ENCODE measurements around the gene IL17C.

DNA sequence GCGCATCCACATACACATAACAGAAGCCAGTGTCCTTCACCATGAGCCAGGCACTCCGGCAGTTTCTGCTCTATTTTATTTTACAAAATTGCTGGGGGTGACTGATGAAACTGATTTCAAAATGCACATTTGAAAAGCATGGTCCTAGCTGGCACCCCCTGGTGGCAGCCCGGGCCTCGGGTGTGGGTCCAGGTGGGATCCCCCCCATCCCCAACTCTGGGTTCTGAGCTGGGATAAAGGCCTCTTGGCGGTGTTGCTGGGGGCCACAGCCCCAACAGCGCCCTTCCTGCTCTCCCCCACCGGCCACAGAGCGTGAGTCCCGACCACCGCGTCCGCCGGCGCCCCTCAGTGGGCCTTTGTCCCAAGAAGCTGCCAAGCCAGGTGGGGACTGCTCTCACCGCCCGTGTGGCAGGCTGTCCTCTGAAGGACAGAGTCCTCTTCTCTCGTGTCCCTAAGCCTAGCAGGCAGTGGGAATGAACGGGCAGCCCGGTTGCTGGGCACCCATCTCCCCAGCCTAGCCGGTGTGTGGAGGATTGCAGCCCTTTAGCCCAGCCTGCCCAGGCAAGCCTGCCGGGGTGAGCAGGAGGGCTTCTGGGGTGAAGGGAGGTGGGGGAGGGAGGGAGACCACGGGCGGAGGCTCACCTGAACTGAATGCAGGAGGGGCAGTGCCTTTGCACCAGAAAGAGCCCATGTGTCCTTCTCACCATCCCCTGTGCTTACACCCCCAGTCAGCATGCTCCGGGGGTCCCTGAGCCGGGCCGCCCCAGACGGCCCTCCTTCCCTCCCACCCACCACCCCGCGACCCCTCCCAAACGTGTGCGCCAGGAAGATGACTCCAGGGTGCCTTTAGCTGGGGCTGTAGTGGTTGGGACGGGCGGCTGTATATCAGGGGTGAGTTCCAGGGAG, 47.0 kb downstream of the IL17C start:
- no peak for TF ChIP-seq EZH2phosphoT487 (IDR thresholded peaks at IDR 0.05; ENCODE audit: borderline replicate concordance, low read length)
- TF ChIP-seq, protein P1, sequence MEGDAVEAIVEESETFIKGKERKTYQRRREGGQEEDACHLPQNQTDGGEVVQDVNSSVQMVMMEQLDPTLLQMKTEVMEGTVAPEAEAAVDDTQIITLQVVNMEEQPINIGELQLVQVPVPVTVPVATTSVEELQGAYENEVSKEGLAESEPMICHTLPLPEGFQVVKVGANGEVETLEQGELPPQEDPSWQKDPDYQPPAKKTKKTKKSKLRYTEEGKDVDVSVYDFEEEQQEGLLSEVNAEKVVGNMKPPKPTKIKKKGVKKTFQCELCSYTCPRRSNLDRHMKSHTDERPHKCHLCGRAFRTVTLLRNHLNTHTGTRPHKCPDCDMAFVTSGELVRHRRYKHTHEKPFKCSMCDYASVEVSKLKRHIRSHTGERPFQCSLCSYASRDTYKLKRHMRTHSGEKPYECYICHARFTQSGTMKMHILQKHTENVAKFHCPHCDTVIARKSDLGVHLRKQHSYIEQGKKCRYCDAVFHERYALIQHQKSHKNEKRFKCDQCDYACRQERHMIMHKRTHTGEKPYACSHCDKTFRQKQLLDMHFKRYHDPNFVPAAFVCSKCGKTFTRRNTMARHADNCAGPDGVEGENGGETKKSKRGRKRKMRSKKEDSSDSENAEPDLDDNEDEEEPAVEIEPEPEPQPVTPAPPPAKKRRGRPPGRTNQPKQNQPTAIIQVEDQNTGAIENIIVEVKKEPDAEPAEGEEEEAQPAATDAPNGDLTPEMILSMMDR (conservative IDR thresholded peaks at IDR 0.05; ENCODE audit: low read depth, low read length), result peak; percentile 62
